AG04450 (cell line): ENCODE measurements around the gene MEX3D. TPM values are rescaled to one million over a fixed set of nuclear protein-coding genes. Genes with fewer than 3 reads are reported as not detected.
A peak's percentile ranks its signal among the peaks of the same experiment; 100 is the strongest.

ENCODE experiments used
- CTCF ChIA-PET: fragments of 300-600, 350-600 bp; formaldehyde crosslinking; extraction: SDS; loops from one replicate; lab custom pipeline; 2022; ENCODE audit warnings: antibody characterized with exemption, inconsistent platforms; lab: Charles Lee
- POLR2A ChIA-PET: fragments of 350-600 bp; formaldehyde crosslinking; extraction: SDS; loops from one replicate; lab custom pipeline; 2021; ENCODE audit warnings: antibody characterized with exemption, inconsistent platforms; lab: Yijun Ruan, JAX
- DNase-seq: peaks from one replicate; pipeline ENCODE4 v3.0.0-alpha.2; 2011; ENCODE audit warnings: low read depth, low spot score
- H3K27ac ChIP-seq: one replicate; pipeline ENCODE4 v1.5.1; 2012; ENCODE audit warnings: low read depth, low read length, control low read depth
- H3K27me3 ChIP-seq: one replicate; pipeline ENCODE4 v1.6.0; 2012; ENCODE audit warnings: low read length; ENCODE audit not compliant: control insufficient read depth, insufficient read depth
- H3K4me3 ChIP-seq: 2 replicates; pipeline ENCODE4 v1.5.1; 2011; ENCODE audit warnings: mild to moderate bottlenecking, low read depth, low read length, control low read depth
- H3K9me3 ChIP-seq: 2 replicates; pipeline ENCODE4 v1.5.1; 2012; ENCODE audit warnings: low read length; ENCODE audit not compliant: control insufficient read depth, insufficient read depth
- polyA plus RNA-seq: library from polyadenylated mRNA; depleted of rRNA; stranded (reverse); fragments of >200 nt; gene quantifications from 2 replicates; pipeline ENCODE4 v1.2.3, GENCODE V29; 2011
- TF ChIP-seq, protein P1 (sequence below): IDR thresholded peaks from 2 replicates; pipeline ENCODE4 v1.5.1; 2011; ENCODE audit warnings: low read depth, low read length, control low read depth, inconsistent platforms

Gene MEX3D
- polyA plus RNA-seq, 1 experiment = 5.4 TPM

DNA sequence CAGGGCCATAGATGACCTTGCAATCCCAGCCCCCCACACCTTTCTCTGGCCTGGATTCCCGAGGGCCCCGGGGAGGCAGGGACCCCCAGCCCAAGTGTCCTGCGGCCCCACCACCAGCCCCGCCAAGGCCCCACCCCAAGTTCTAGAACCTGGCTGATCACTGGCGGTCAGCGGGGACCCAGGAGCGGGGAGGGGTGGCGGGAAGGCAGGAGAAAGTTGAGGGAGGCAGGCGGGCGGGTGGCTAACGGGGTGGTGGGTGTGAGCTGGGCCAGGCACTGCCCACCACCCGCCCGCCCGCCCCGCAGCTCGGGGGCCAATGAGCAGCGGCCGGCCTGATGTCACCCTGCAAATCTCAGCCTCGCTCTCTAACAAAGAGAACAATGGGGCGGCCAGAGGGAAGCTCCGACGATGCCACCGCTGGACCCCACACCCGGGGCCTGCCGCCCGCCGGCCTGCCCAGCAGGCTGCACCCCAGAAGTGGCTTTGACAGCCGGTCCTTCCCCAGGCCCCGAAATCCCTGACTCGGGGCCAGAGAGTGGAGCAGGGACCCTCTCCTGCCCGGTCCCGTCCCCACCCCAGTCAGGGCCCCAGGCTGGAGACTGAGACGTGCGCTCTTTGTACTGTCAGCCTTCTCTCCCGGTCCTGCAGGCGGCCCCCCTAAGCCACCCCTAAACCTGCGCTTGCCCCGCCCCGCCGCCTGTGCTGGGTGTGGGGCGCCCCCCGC is 1.6 kb downstream of the MEX3D start:
- ChIA-PET CTCF (interaction anchor here (0.9 kb wide), 1 partner anchor 21 kb away, joined by 4 read pairs; no protein-coding TSS in a partner anchor), POLR2A (interaction anchor here (0.6 to 1.1 kb wide), 6 partner anchors 13 to 76 kb away, joined by 3 to 8 read pairs (median 4); partner anchors contain the start of genes MBD3, REEP6 and UQCR11)
- peak overlapping the region; percentile 79 for H3K4me3 ChIP-seq
- DNase-seq = peak; percentile 49
- peaks cover 2% of the 10 kb centered on the region; the same call in 1 of the 2 replicates for H3K9me3 ChIP-seq
- TF ChIP-seq, protein P1, sequence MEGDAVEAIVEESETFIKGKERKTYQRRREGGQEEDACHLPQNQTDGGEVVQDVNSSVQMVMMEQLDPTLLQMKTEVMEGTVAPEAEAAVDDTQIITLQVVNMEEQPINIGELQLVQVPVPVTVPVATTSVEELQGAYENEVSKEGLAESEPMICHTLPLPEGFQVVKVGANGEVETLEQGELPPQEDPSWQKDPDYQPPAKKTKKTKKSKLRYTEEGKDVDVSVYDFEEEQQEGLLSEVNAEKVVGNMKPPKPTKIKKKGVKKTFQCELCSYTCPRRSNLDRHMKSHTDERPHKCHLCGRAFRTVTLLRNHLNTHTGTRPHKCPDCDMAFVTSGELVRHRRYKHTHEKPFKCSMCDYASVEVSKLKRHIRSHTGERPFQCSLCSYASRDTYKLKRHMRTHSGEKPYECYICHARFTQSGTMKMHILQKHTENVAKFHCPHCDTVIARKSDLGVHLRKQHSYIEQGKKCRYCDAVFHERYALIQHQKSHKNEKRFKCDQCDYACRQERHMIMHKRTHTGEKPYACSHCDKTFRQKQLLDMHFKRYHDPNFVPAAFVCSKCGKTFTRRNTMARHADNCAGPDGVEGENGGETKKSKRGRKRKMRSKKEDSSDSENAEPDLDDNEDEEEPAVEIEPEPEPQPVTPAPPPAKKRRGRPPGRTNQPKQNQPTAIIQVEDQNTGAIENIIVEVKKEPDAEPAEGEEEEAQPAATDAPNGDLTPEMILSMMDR = no peak
- H3K27ac ChIP-seq = peak overlapping the region; percentile 98
- peaks cover 4% of the 10 kb centered on the region for H3K27me3 ChIP-seq

DNA sequence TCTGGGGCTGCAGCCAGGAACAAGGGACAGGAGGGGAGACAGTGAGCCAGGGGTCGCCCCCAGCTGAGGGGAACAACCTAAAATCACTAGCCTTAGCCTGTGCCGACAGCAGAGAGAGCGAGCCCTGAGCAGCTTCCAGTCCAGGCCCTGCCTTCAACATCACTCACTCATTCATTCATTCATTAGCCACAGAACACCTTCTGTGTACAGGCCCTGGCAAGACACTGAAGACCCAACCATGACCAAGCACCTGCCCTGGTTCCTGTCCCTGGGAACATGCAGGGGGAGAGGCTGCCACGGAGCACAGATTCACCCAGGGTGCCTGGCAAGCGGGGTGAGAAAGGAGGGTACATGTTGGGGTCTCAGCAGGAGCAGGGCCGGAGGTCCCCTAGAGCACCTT is 4.9 kb downstream of the MEX3D start:
- Histone ChIP-seq H3K27me3 (no peaks in the 10 kb centered on the region), H3K27ac (no peak overlapping the region), H3K4me3 (no peak overlapping the region), H3K9me3 (no peaks in the 10 kb centered on the region; the same call in 1 of the 2 replicates)
- no peak for DNase-seq
- ChIA-PET CTCF (no interaction called here), POLR2A (no interaction called here)
- TF ChIP-seq, protein P1 = no peak

DNA sequence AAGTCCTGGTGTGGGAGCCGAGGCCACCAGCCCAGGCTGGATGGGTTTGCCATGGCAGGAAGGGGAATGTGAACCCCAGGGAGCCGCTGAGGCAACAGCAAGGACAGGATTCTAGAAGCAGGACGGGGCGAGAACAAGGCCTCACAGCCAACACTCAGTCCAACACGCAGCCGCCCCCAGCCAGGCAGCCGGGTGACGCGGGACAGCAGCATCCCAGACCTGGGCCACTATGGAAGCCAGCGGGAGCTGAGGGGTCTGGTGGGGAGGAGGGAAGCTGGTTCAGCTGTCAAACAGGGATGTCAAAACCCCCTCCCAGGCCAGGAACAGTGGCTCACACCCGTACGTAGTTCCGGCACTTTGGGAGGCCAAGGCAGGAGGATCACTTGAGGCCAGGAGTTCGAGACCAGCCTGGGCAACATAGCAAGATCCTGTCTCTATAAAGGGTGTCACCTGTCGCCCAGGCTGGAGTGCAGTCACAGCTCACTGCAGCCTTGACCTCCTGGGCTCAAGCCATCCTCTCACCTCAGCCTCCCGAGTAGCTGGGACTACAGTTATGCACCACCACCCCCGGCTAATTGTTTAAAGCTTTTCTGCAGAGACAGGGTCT is 6.8 kb downstream of the MEX3D start:
- ChIA-PET CTCF (interaction anchor here (0.5 kb wide), 1 partner anchor 15 kb away, joined by 3 read pairs; no protein-coding TSS in a partner anchor), POLR2A (no interaction called here)
- no peak overlapping the region for H3K27ac ChIP-seq
- no peak for DNase-seq
- H3K9me3 ChIP-seq = no peaks in the 10 kb centered on the region; the same call in 1 of the 2 replicates
- H3K27me3 ChIP-seq = no peaks in the 10 kb centered on the region
- TF ChIP-seq, protein P1 = no peak
- H3K4me3 ChIP-seq = no peak overlapping the region

DNA sequence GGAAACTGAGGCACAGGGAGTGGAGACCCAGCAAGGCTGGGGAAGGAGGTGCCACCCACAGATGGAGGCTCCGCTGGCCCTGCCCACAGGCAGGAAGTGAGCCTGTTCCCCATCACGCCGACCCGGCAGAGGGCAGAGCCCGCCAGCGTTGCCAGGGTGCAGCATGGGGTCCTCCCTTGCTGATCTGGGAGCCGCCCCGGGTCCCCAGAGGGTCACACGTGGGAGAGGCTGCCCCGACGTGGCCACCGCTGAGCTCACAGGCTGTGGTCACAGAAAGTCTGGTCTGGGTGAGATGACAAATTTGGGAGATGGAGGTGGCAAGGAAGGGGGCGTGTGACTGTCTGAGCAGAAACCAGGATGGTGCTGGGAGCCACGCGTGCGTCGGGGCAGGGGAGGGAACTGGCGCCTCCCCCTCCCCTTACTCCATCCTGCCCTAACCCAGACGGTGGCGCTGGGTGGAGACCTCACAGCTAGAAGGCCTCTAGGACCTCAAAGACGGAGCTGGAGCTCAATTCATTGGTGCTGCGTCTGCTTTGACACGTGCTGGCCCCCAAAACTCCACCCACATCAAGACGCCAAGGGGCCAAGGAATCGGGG is 7.7 kb downstream of the MEX3D start:
- H3K27me3 ChIP-seq = no peaks in the 10 kb centered on the region
- H3K9me3 ChIP-seq = no peaks in the 10 kb centered on the region; the same call in 1 of the 2 replicates
- DNase-seq = no peak
- no peak overlapping the region for H3K27ac ChIP-seq
- TF ChIP-seq, protein P1 = no peak
- no peak overlapping the region for H3K4me3 ChIP-seq
- POLR2A ChIA-PET = no interaction called here
- CTCF ChIA-PET = interaction anchor here (0.5 kb wide), 1 partner anchor 14 kb away, joined by 3 read pairs; no protein-coding TSS in a partner anchor
